HG03064 (cell line): ENCODE measurements around the gene ECE2.
A peak's percentile ranks its signal among the peaks of the same experiment; 100 is the strongest.

Experiments
- ATAC-seq: cut with Tn5 transposase; IDR thresholded peaks from one replicate; pipeline ENCODE4 v1.9.1; 2021; ENCODE audit warnings: low read depth; ENCODE audit not compliant: unreplicated experiment

Gene ECE2

DNA sequence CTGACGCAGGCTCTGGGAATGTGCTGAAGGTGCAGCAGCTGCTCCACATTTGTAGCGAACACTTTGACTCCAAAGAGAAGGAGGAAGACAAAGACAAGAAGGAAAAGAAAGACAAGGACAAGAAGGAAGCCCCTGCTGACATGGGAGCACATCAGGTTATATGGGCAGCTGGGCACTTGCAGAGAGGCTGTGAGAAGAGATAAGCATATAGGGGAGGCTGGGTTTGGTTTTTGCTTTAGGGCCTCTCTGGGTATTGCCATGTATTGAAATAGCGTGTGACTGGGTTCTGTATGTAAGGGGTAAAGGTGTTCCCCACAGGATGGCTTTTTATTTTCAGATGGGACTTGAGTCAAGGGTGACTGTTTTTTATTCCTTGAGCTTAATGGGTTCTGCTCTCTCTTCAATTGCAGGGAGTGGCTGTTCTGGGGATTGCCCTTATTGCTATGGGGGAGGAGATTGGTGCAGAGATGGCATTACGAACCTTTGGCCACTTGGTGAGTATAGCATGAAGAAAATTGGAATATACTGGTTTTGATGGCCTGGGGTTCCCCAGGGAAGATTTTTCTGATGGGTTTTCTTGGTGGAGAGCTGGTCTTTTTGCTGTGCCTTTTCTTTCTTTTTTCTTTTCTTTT, 30.6 kb downstream of the ECE2 start:
- ATAC-seq = no peak

DNA sequence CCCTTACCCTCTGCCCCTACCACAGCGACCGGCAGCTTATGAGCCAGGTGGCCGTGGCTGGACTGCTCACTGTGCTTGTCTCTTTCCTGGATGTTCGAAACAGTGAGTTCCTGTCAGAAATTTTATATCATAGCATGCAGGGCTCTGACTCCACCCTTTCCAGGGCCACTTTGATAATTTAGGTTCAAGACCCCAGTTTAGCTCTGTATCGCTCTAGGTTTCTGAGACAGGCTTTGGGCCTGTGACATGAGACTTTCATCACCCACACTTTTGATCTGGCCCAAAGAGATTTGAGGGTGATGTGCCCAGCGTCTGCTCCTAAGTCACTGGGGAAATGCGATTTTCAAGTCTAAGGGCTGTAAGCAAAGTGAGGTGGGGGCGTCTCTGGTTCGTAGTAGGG, 32.1 kb downstream of the ECE2 start:
- no peak for ATAC-seq

GRCh38 chr3:184308744-184309143, 32.9 kb downstream of the ECE2 start:
- no peak for ATAC-seq

DNA sequence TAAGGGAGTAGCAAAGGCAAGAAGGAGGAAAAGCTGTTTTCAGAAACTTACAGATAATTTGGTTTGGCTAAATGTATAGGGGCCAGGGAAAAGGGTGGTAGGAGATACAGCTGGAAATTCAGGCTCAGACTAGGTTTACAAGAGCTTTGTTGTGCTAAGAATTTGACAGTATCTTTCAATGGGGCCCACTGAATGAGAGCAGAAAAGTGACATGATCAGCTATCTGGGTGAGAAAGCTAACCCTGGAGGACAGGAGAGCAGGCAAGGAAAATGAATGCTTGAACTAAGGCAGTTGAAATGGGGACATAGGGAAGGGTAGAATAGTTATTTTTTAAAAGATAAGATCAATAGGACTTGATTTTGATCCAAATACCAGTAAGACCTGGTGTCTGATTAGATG, 35.8 kb downstream of the ECE2 start:
- no peak for ATAC-seq

DNA sequence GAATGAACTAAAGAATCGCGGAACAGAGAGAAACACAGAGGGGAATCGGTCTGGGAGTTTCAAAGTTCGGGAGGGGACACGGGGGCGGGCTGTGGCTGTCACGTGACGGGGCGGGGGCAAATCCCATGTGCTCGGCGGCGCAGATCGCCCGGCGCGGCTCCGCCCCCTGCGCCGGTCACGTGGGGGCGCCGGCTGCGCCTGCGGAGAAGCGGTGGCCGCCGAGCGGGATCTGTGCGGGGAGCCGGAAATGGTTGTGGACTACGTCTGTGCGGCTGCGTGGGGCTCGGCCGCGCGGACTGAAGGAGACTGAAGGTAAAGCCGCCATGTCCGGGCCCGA, 38.5 kb downstream of the ECE2 start, which contains the start of gene EIF4G1:
EIF4G1 (plus strand) TSS at position 244 of the 337 bp plus-strand sequence. CDS start 1,191 bp downstream, outside the sequence.
- peak; percentile 80 for ATAC-seq

DNA sequence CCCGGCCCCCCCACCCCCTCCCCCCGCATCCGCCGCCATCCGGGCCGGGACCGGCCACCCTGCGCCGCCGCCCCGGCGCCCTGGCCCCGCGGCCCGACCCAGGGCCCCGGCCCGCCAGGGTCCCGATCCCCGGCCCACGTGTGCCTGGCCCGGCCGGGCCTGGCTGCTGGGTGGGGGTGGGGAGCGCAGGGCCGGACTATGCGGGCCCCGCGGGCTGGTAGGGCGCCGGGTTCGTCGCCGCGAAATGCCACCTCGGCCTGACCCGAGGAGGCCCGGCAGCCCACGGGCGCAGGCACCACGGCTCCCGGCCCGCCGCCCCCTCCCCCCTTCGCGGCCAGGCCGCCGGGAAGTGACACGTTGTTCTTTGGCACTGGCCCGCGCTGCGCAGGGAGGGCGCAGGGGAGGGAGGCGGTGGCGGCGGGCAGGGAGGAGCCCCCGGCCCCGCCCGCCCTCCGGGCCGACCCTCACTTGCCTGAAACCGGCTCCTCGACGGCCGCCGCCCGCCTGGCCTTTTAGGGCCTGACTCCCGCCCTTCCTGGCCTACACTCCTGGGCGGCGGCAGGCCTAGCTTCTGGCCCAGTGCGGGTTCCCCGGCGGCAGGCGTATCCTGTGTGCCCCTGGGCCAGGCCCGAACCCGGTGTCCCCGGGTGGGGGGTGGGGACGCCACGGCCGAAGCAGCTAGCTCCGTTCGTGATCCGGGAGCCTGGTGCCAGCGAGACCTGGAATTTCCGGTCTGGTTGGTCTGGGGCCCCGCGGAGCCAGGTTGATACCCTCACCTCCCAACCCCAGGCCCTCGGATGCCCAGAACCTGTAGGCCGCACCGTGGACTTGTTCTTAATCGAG, 39.1 kb downstream of the ECE2 start:
- peak; percentile 43 for ATAC-seq

DNA sequence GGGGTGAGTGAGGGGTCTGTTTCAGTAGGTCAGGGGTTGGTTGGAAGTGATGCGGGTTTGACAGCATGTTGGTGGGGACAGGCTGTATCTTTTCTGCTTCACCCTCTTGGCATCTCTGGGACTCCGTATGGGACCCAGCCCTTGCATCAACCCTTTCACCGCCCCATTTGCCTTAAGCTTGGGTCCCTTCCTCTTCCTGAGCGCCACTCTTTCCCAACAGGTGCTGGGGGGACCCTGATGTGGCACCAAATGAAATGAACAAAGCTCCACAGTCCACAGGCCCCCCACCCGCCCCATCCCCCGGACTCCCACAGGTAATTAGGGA, 39.7 kb downstream of the ECE2 start:
- ATAC-seq = no peak

DNA sequence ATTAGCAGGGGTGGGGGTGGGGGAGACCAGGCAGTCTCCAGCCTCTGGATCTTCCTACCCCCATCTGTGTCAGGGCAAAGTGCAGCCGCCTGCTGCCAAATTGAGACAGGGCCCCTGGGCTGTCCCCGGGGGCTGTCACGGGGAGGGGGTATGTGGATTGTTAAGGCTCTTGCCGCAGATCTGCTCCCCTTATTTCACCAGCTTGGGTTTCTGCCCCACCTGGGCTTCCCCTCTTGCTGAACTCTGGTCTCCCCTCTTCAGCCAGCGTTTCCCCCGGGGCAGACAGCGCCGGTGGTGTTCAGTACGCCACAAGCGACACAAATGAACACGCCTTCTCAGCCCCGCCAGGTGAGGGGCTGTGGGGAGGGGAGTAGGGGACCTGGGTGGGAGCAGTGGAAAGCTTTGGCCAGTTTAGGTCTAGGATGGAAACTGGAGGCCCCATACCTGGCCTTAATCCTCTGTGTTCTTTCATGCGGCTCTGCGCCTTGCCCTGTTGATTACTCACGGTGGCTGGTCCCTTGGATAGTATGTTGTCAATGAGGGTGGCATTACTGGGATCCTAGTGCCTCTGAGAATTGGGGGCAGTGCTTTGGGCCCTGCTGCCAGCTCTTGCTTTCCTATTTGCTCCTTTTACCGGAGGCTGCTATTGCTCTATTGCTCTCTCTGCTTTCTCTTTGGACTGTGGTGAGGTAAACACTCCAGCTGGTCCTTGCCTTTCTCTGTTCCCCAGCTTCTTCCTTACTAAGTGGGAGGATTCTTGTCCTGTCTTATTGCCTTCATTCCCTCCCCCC, 40.2 kb downstream of the ECE2 start:
- no peak for ATAC-seq

GRCh38 chr3:184316792-184317191, 41.0 kb downstream of the ECE2 start:
- no peak for ATAC-seq

DNA sequence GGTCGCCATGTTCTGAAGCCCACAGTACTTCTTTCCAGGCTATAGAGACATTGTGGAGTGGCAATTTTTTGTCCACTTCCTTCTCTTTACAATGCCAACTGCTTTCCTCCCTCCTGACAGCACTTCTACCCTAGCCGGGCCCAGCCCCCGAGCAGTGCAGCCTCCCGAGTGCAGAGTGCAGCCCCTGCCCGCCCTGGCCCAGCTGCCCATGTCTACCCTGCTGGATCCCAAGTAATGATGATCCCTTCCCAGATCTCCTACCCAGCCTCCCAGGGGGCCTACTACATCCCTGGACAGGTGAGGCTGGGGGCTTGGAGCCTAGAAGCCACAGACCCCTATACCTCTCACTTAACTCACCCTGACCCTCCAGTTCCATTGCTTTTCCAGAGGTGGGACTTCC, 41.4 kb downstream of the ECE2 start:
- no peak for ATAC-seq

- ATAC-seq = no peak
Observed at GRCh38 chr3:184320104-184320445, 44.3 kb downstream of the ECE2 start.

- ATAC-seq = no peak
Observed at GRCh38 chr3:184321666-184322065, 45.8 kb downstream of the ECE2 start.

DNA sequence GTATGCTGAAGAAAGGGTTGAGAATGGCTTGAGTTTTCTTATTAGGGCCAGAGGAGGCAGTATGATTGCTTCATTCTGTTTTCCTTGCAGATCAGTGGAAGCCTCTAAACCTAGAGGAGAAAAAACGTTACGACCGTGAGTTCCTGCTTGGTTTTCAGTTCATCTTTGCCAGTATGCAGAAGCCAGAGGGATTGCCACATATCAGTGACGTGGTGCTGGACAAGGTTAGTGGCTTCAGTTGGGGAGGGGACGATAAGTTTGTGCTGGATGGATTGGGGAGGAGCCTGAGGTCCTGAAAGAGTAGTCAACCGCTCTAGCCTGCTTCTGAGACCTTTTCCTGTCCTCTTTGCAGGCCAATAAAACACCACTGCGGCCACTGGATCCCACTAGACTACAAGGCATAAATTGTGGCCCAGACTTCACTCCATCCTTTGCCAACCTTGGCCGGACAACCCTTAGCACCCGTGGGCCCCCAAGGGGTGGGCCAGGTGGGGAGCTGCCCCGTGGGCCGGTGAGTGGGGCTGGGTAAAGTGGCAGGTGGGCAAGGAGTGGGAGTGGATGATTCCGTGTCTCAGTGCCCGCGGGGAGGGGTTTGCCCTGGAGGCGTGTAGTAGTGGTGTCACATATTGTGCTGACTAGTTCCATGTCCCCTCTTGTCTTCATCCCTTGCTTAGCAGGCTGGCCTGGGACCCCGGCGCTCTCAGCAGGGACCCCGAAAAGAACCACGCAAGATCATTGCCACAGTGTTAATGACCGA, 47.1 kb downstream of the ECE2 start:
- no peak for ATAC-seq

GRCh38 chr3:184323696-184324095, 47.9 kb downstream of the ECE2 start:
- no peak for ATAC-seq

DNA sequence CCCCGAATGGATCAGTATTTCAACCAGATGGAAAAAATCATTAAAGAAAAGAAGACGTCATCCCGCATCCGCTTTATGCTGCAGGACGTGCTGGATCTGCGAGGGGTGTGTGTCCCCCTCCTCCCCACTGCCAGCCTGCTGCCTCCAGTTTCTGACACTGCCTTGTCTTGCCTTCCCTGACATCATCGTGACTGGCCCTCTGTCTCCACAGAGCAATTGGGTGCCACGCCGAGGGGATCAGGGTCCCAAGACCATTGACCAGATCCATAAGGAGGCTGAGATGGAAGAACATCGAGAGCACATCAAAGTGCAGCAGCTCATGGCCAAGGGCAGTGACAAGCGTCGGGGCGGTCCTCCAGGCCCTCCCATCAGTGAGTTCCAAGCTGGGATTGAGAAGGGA, 49.4 kb downstream of the ECE2 start:
- ATAC-seq = no peak

- no peak for ATAC-seq
Observed at GRCh38 chr3:184325715-184326369, 50.0 kb downstream of the ECE2 start.

- ATAC-seq = no peak
Observed at GRCh38 chr3:184327171-184327570, 51.3 kb downstream of the ECE2 start.

DNA sequence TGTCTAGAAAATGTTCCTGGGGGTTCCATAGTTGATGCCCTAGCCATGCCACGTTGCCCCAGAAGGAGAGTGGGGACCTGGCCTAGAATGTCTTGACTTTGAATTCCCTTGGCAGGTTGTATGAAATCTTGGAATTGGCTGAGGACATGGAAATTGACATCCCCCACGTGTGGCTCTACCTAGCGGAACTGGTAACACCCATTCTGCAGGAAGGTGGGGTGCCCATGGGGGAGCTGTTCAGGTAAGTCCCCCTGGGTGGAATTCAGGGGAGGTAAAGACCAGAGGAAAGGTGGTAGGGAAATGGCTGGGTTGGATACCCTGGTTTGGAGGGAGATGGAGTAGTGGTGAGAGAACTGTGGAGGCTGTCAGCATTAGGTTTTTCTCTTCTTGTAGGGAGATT, 52.7 kb downstream of the ECE2 start:
- ATAC-seq = no peak

DNA sequence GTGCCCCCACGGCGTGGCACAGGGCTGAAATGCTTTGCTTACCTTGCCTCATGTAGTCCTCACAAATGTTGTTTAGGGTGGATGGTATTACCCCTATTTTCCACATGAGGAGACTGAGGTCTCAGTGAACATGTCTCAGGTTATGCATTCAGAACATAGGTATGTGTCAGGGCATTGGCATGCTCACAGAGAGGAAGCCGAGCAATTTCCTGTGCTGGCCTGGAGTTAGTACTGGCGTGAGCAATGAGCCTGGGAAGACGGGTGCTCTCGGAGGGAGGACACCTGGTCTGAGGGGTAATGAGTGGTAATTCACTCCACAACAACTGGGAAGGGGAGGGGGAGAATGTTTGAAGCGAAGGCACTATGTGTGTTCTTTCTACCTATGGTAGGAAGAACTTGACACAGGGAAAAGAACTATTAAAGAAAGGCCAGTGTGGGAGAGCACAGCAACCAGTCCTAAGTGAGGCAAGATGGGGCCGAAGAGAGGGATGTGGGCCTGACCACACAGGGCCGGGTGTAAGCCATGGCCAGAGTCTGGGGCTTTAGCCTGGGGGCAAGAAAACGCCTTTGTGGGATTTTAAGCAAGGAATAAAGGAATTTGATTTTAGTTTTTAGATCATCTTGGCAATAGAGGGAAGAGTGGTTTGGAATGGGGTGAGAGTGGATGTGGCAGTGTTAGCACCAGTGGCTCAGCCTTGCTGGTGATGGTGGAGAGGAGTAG, 56.7 kb downstream of the ECE2 start:
- ATAC-seq = no peak

GRCh38 chr3:184333190-184333589, 57.4 kb downstream of the ECE2 start:
- ATAC-seq = no peak
